Cardiac muscle cell (in vitro differentiated cells and primary cell): ENCODE results near the gene IGDCC3. TPM values are rescaled to one million over a fixed set of nuclear protein-coding genes. Genes with fewer than 3 reads are reported as not detected.

Experiments used
- DNase-seq, 2 donors: peaks; one replicate each; pipeline versions ENCODE4 v3.0.0 to v3.0.0-alpha.2; 2010 to 2017; ENCODE audit warnings: low read depth in 1 of 2, low spot score in 1 of 2
- H3K27ac ChIP-seq: fragments of 200-600 bp; sonication (generic); 2 replicates; pipeline ENCODE4 v1.5.1; 2016
- H3K27me3 ChIP-seq: fragments of 200-600 bp; sonication (generic); 2 replicates; pipeline ENCODE4 v1.6.0; 2016; ENCODE audit warnings: control low read depth
- H3K36me3 ChIP-seq: fragments of 200-600 bp; sonication (generic); 2 replicates; pipeline ENCODE4 v1.5.1; 2016; ENCODE audit warnings: control low read depth
- H3K4me1 ChIP-seq: fragments of 200-600 bp; sonication (generic); 2 replicates; pipeline ENCODE4 v1.8.1; 2017; ENCODE audit warnings: low read depth, mild to moderate bottlenecking, mixed run types
- H3K4me3 ChIP-seq: fragments of 200-600 bp; sonication (generic); 2 replicates; pipeline ENCODE4 v1.5.1; 2016; ENCODE audit warnings: mild to moderate bottlenecking
- H3K9me3 ChIP-seq: fragments of 200-600 bp; sonication (generic); 2 replicates; pipeline ENCODE4 v1.5.1; 2017; ENCODE audit warnings: low read depth, mild to moderate bottlenecking, control low read depth
- CTCF ChIP-seq: IDR thresholded peaks from 2 replicates; pipeline ENCODE4 v1.5.1; 2012; ENCODE audit warnings: low read depth, mild to moderate bottlenecking, low read length
- polyA plus RNA-seq: library from polyadenylated mRNA; unstranded; fragments of >200 nt; fragmentation: Nextera tagmentation; extraction: Ambion mirVana; gene quantifications from 2 replicates; pipeline ENCODE4 v1.2.1, GENCODE V29; 2016
- total RNA-seq: library from RNA; depleted of rRNA; stranded (reverse); fragments of >200 nt; gene quantifications from 2 replicates; pipeline ENCODE4 v1.2.3, GENCODE V29; 2016

Gene IGDCC3
- total and polyA plus RNA-seq, 2 experiments from 2014 or later, result 41.1 to 54.6 TPM

GRCh38 chr15:65278480-65278879, 99.3 kb downstream of the IGDCC3 start:
- H3K27me3 ChIP-seq, result no peaks in the 10 kb centered on the region
- no peak for DNase-seq
- no peaks in the 10 kb centered on the region for H3K36me3 ChIP-seq
- no peak overlapping the region for H3K4me3 ChIP-seq
- H3K4me1 ChIP-seq, result no peaks in the 10 kb centered on the region
- no peak overlapping the region for H3K27ac ChIP-seq
- no peak for TF ChIP-seq CTCF
- H3K9me3 ChIP-seq, result no peaks in the 10 kb centered on the region

Other genes starting within 250 kb of the IGDCC3 start
- 21.5 and 35.5 TPM in 2 replicates for gene PDCD7, start 244.2 kb downstream of the IGDCC3 start, total RNA-seq
- gene PDCD7, start 244.2 kb downstream of the IGDCC3 start, polyA plus RNA-seq, result 18.7 and 28.4 TPM in 2 replicates
- 37.5 and 55.2 TPM in 2 replicates for gene CLPX, start 192.7 kb downstream of the IGDCC3 start, total RNA-seq
- 31.2 and 34.9 TPM in 2 replicates for gene CLPX, start 192.7 kb downstream of the IGDCC3 start, polyA plus RNA-seq
- gene CILP, start 166.5 kb downstream of the IGDCC3 start, total RNA-seq, result 0.32 and 1.0 TPM in 2 replicates
- 0.29 and 0.50 TPM in 2 replicates for gene CILP, start 166.5 kb downstream of the IGDCC3 start, polyA plus RNA-seq
- 13.3 and 14.2 TPM in 2 replicates for gene PARP16, start 91.1 kb downstream of the IGDCC3 start, total RNA-seq
- gene PARP16, start 91.1 kb downstream of the IGDCC3 start, polyA plus RNA-seq, result 16.9 and 24.4 TPM in 2 replicates
- gene RNU5A-1, start 82.0 kb downstream of the IGDCC3 start, total RNA-seq, result not detected in 2 replicates
- gene RNU5A-1, start 82.0 kb downstream of the IGDCC3 start, polyA plus RNA-seq, result not detected in 2 replicates
- not detected in 2 replicates for gene RNU5B-1, start 73.3 kb downstream of the IGDCC3 start, total RNA-seq
- not detected in 2 replicates for gene RNU5B-1, start 73.3 kb downstream of the IGDCC3 start, polyA plus RNA-seq
- 5.2 and 7.1 TPM in 2 replicates for gene IGDCC4, start 44.9 kb upstream of the IGDCC3 start, total RNA-seq
- gene IGDCC4, start 44.9 kb upstream of the IGDCC3 start, polyA plus RNA-seq, result 4.5 and 5.8 TPM in 2 replicates
- gene DPP8, start 139.7 kb upstream of the IGDCC3 start, total RNA-seq, result 21.4 and 25.3 TPM in 2 replicates
- 23.2 and 29.9 TPM in 2 replicates for gene DPP8, start 139.7 kb upstream of the IGDCC3 start, polyA plus RNA-seq
- 67.8 and 81.3 TPM in 2 replicates for gene HACD3, start 152.5 kb upstream of the IGDCC3 start, total RNA-seq
- 120 and 126 TPM in 2 replicates for gene HACD3, start 152.5 kb upstream of the IGDCC3 start, polyA plus RNA-seq
- 25.0 and 32.5 TPM in 2 replicates for gene INTS14, start 233.1 kb upstream of the IGDCC3 start, total RNA-seq
- 28.0 and 30.9 TPM in 2 replicates for gene INTS14, start 233.1 kb upstream of the IGDCC3 start, polyA plus RNA-seq
- 2.5 and 5.2 TPM in 2 replicates for gene SLC24A1, start 243.9 kb upstream of the IGDCC3 start, total RNA-seq
- 1.1 and 4.2 TPM in 2 replicates for gene SLC24A1, start 243.9 kb upstream of the IGDCC3 start, polyA plus RNA-seq